ENCODE measurements around the gene SUMO2. TPM values are rescaled to one million over a fixed set of nuclear protein-coding genes. Genes with fewer than 3 reads are reported as not detected.

Gene SUMO2
- total and polyA plus RNA-seq, 9 of the 15 experiments (the other 6 are each of a cell fraction or from before 2014, with no cell fraction given), result 157 to 733 (median 419) TPM

- TF ChIP-seq, protein P1, sequence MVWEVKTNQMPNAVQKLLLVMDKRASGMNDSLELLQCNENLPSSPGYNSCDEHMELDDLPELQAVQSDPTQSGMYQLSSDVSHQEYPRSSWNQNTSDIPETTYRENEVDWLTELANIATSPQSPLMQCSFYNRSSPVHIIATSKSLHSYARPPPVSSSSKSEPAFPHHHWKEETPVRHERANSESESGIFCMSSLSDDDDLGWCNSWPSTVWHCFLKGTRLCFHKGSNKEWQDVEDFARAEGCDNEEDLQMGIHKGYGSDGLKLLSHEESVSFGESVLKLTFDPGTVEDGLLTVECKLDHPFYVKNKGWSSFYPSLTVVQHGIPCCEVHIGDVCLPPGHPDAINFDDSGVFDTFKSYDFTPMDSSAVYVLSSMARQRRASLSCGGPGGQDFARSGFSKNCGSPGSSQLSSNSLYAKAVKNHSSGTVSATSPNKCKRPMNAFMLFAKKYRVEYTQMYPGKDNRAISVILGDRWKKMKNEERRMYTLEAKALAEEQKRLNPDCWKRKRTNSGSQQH (CRISPR knock-in tag; IDR thresholded peaks at IDR 0.05), result 0 out of 2 replicates have a peak, but pooled peaks have one; percentile 71
- TF ChIP-seq SIN3B (IDR thresholded peaks at IDR 0.05; ENCODE audit: low read depth) (peak; percentile 80), E2F1 (CRISPR knock-in tag; IDR thresholded peaks at IDR 0.05) (0 out of 2 replicates have a peak, but pooled peaks have one; percentile 49), CTBP1 (IDR thresholded peaks at IDR 0.05; ENCODE audit: borderline replicate concordance) (peak; percentile 54), TAF9B (IDR thresholded peaks at IDR 0.05; ENCODE audit: partially characterized antibody) (peak; percentile 67), TSC22D4 (tag; IDR thresholded peaks at IDR 0.05) (no peak), VEZF1 (CRISPR knock-in tag; IDR thresholded peaks at IDR 0.05) (peak; percentile 68), NFYB (IDR thresholded peaks at IDR 0.05; ENCODE audit: extremely low read depth, insufficient read length) (peak; percentile 71)
- TF ChIP-seq, protein P2, sequence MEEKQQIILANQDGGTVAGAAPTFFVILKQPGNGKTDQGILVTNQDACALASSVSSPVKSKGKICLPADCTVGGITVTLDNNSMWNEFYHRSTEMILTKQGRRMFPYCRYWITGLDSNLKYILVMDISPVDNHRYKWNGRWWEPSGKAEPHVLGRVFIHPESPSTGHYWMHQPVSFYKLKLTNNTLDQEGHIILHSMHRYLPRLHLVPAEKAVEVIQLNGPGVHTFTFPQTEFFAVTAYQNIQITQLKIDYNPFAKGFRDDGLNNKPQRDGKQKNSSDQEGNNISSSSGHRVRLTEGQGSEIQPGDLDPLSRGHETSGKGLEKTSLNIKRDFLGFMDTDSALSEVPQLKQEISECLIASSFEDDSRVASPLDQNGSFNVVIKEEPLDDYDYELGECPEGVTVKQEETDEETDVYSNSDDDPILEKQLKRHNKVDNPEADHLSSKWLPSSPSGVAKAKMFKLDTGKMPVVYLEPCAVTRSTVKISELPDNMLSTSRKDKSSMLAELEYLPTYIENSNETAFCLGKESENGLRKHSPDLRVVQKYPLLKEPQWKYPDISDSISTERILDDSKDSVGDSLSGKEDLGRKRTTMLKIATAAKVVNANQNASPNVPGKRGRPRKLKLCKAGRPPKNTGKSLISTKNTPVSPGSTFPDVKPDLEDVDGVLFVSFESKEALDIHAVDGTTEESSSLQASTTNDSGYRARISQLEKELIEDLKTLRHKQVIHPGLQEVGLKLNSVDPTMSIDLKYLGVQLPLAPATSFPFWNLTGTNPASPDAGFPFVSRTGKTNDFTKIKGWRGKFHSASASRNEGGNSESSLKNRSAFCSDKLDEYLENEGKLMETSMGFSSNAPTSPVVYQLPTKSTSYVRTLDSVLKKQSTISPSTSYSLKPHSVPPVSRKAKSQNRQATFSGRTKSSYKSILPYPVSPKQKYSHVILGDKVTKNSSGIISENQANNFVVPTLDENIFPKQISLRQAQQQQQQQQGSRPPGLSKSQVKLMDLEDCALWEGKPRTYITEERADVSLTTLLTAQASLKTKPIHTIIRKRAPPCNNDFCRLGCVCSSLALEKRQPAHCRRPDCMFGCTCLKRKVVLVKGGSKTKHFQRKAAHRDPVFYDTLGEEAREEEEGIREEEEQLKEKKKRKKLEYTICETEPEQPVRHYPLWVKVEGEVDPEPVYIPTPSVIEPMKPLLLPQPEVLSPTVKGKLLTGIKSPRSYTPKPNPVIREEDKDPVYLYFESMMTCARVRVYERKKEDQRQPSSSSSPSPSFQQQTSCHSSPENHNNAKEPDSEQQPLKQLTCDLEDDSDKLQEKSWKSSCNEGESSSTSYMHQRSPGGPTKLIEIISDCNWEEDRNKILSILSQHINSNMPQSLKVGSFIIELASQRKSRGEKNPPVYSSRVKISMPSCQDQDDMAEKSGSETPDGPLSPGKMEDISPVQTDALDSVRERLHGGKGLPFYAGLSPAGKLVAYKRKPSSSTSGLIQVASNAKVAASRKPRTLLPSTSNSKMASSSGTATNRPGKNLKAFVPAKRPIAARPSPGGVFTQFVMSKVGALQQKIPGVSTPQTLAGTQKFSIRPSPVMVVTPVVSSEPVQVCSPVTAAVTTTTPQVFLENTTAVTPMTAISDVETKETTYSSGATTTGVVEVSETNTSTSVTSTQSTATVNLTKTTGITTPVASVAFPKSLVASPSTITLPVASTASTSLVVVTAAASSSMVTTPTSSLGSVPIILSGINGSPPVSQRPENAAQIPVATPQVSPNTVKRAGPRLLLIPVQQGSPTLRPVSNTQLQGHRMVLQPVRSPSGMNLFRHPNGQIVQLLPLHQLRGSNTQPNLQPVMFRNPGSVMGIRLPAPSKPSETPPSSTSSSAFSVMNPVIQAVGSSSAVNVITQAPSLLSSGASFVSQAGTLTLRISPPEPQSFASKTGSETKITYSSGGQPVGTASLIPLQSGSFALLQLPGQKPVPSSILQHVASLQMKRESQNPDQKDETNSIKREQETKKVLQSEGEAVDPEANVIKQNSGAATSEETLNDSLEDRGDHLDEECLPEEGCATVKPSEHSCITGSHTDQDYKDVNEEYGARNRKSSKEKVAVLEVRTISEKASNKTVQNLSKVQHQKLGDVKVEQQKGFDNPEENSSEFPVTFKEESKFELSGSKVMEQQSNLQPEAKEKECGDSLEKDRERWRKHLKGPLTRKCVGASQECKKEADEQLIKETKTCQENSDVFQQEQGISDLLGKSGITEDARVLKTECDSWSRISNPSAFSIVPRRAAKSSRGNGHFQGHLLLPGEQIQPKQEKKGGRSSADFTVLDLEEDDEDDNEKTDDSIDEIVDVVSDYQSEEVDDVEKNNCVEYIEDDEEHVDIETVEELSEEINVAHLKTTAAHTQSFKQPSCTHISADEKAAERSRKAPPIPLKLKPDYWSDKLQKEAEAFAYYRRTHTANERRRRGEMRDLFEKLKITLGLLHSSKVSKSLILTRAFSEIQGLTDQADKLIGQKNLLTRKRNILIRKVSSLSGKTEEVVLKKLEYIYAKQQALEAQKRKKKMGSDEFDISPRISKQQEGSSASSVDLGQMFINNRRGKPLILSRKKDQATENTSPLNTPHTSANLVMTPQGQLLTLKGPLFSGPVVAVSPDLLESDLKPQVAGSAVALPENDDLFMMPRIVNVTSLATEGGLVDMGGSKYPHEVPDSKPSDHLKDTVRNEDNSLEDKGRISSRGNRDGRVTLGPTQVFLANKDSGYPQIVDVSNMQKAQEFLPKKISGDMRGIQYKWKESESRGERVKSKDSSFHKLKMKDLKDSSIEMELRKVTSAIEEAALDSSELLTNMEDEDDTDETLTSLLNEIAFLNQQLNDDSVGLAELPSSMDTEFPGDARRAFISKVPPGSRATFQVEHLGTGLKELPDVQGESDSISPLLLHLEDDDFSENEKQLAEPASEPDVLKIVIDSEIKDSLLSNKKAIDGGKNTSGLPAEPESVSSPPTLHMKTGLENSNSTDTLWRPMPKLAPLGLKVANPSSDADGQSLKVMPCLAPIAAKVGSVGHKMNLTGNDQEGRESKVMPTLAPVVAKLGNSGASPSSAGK (IDR thresholded peaks at IDR 0.05), result peak; percentile 85
Measured at GRCh38 chr17:75154195-75155106, 28.3 kb downstream of the SUMO2 start, which contains the start of gene JPT1 (continued).

Data from K562 (cell line).